ENCODE results near the gene NUDT14. TPM values are rescaled to one million over a fixed set of nuclear protein-coding genes. Genes with fewer than 3 reads are reported as not detected.

Gene NUDT14
- total and polyA plus RNA-seq, 2 of the 8 experiments (the other 6 are each of a cell fraction or from before 2014, with no cell fraction given), result 25.5 to 33.3 TPM

DNA sequence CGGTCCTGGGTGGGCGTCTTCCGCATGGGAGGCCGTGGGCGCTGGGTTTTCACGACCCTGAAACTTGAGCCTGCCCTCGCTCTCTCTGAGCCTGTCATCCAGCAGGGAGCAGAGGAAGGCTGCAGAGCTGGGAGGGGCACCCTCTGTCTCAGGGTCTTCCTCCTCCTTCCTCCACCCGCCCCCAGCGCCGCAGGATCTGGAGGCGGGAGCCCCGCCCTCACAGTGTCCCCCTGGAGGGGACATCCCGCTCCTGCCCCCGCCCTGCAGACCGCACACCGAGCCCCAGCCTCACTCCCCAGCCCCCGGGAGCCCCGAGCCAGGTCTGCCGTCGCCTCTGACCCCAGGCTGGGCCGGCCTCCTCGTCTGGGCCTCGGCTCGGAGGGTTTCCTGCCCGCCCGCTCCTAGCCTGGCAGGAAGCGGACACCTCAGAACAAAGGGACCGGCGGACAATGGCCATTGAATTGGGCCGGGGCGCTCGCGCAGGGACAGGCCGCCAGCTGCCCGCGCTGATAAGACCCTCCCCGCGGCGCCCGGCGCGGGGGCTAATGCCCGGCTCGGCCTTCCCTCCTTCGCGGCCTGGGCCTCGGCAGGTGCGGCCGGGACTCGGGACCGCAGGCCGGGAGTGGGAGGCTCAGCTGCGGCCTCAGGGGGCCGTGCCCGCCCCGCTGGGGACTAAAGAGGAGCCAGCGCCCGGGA is 15.3 kb upstream of the NUDT14 start:
- H3K79me1 ChIP-seq (ENCODE audit: low read depth, low read length), result no peaks in the 10 kb centered on the region
- FAIRE-seq (no peak), DNase-seq (ENCODE audit: low read depth in 1 of 2, low spot score in 2 of 2) (peak in 1 of 2 experiments; percentile 78)
- H3K14ac ChIP-seq (ENCODE audit: insufficient read length), result no peak overlapping the region
- no peak overlapping the region for H3K9ac ChIP-seq (replicated peaks in 1 of 4; ENCODE audit: extremely low read depth in 1 of 4, low read depth in 3 of 4, low read length in 3 of 4)
- H3K4me1 ChIP-seq (replicated peaks in 1 of 4; ENCODE audit: control insufficient read depth in 3 of 4, insufficient read depth in 4 of 4, low read length in 3 of 4), result peaks cover 0 to 16% (median 10%) of the 10 kb centered on the region in 4 experiments; a peak in 5 of 7 replicates
- H3K23ac ChIP-seq (ENCODE audit: insufficient read length), result no peak overlapping the region
- ChIA-PET POLR2A (ENCODE audit: partially characterized antibody) (no interaction called here), CTCF (ENCODE audit: partially characterized antibody) (interaction anchor here (1.1 to 6.2 kb wide), 9 partner anchors 13 to 285 kb away, joined by 3 to 36 read pairs (median 4); no protein-coding TSS in a partner anchor)
- peak overlapping the region; percentile 52; the same call in 1 of the 2 replicates for H2BK5ac ChIP-seq (ENCODE audit: low read depth, low read length)
- peak overlapping the region; percentile 87 for H4K8ac ChIP-seq (ENCODE audit: extremely low read depth, insufficient read depth, low read length)
- 8% methylated on average over 26 of the region's 58 CpGs; no CpG with 5 or more reads in 1 of the 2 experiments for WGBS, 2 experiments (ENCODE audit: extremely low coverage in 1 of 2, insufficient coverage in 1 of 2, insufficient read length in 1 of 2, insufficient replicate concordance in 2 of 2, low coverage in 1 of 2, low lambda C conversion rate in 2 of 2, missing lambda C conversion rate in 1 of 2)
- peak overlapping the region; percentile 45 to 72 for H3K4me2 ChIP-seq (ENCODE audit: insufficient read depth in 1 of 2, low read depth in 2 of 2, low read length in 2 of 2)
- no peak overlapping the region for H3K4ac ChIP-seq (replicated peaks; ENCODE audit: insufficient read length, low read depth, low read length)
- no peak overlapping the region for H2BK120ac ChIP-seq (replicated peaks; ENCODE audit: low read depth, low read length)
- H3K27ac ChIP-seq (ENCODE audit: low read depth, low read length), result no peak overlapping the region
- H4K5ac ChIP-seq (ENCODE audit: insufficient read length, low read depth, low read length), result no peak overlapping the region
- no peak overlapping the region for H3K56ac ChIP-seq (replicated peaks; ENCODE audit: insufficient read length, low read depth, low read length)
- no peak overlapping the region for H2BK20ac ChIP-seq (ENCODE audit: low read length)
- H3K4me3 ChIP-seq (ENCODE audit: extremely low read depth in 1 of 4, insufficient read depth in 2 of 4, low read depth in 3 of 4, low read length in 4 of 4), result peak overlapping the region; percentile 13 to 58 (median 24); a peak in 7 of 8 replicates
- no peak overlapping the region for H2AFZ ChIP-seq (ENCODE audit: low read length)
- no peaks in the 10 kb centered on the region for H3K9me3 ChIP-seq (ENCODE audit: insufficient read depth in 2 of 2, low read depth in 1 of 2, low read length in 1 of 2)
- H3K18ac ChIP-seq (ENCODE audit: extremely low read depth, low read length), result peak overlapping the region; percentile 71
- H2BK15ac ChIP-seq (ENCODE audit: low read length), result 0 out of 2 replicates have a peak overlapping the region, but pooled peaks have one; percentile 53
- H3K36me3 ChIP-seq (ENCODE audit: control insufficient read depth in 2 of 4, insufficient read depth in 4 of 4, low read length in 3 of 4), result no peaks in the 10 kb centered on the region
- H3K79me2 ChIP-seq (ENCODE audit: control insufficient read depth in 1 of 2, insufficient read depth in 2 of 2, low read length in 2 of 2), result no peaks in the 10 kb centered on the region
- peaks cover 0 to 2% of the 10 kb centered on the region in 2 experiments for H4K20me1 ChIP-seq (replicated peaks in 1 of 2; ENCODE audit: control insufficient read depth in 1 of 2, insufficient read depth in 2 of 2, low read length in 2 of 2)
- peaks cover 0 to 37% (median 19%) of the 10 kb centered on the region in 4 experiments; a peak in 5 of 7 replicates for H3K27me3 ChIP-seq (replicated peaks in 1 of 4; ENCODE audit: control insufficient read depth in 3 of 4, extremely low read depth in 1 of 4, insufficient read depth in 3 of 4, low read length in 3 of 4)
- H3K23me2 ChIP-seq (ENCODE audit: low read depth, low read length), result peaks cover 4% of the 10 kb centered on the region; the same call in 1 of the 2 replicates
- H4K91ac ChIP-seq (replicated peaks; ENCODE audit: insufficient read length, low read length), result peak overlapping the region; percentile 72
- H2AK5ac ChIP-seq (ENCODE audit: low read depth, low read length), result no peak overlapping the region
- peak overlapping the region; percentile 63; the same call in 1 of the 2 replicates for H2BK12ac ChIP-seq (ENCODE audit: low read depth, low read length)
- 0 out of 4 replicates have a peak, but pooled peaks of 1 of the 2 experiments have one; percentile 31 for TF ChIP-seq SIN3A (conservative IDR thresholded peaks at IDR 0.05 in 1 of 2, IDR thresholded peaks at IDR 0.05 in 1 of 2; ENCODE audit: low read depth in 1 of 2, low read length in 2 of 2)
- peak; percentile 32 for TF ChIP-seq SUZ12 (IDR thresholded peaks at IDR 0.05; ENCODE audit: low read length)
- TF ChIP-seq PHF8 (conservative IDR thresholded peaks at IDR 0.05; ENCODE audit: low read depth, low read length), result no peak
- peak; percentile 54 for TF ChIP-seq EZH2 (IDR thresholded peaks at IDR 0.05; ENCODE audit: low read depth, low read length, severe bottlenecking)
- peak; percentile 34; the same call in 1 of the 2 replicates for TF ChIP-seq GABPA (IDR thresholded peaks at IDR 0.05; ENCODE audit: borderline replicate concordance, insufficient read depth, low read length)
- TF ChIP-seq CTBP2 (IDR thresholded peaks at IDR 0.05; ENCODE audit: borderline replicate concordance, insufficient read depth, insufficient read length, low read length), result peak; percentile 42
- TF ChIP-seq BRCA1 (IDR thresholded peaks at IDR 0.05; ENCODE audit: low read depth, low read length), result no peak
